HG03108 (cell line): ENCODE results near the gene SSX1.
"Not testable (repeated sequence)": the region's sequence is repeated elsewhere in the genome, so short reads cannot be mapped to it uniquely, and the experiment has no call there.

Experiments used
- ATAC-seq: cut with Tn5 transposase; IDR thresholded peaks from one replicate; pipeline ENCODE4 v1.9.1; 2021; ENCODE audit warnings: moderate library complexity; ENCODE audit not compliant: unreplicated experiment

Gene SSX1

GRCh38 chrX:48255062-48255796 is at the start of gene SSX1:
TSS of gene SSX1 (plus strand) at chrX:48255392. CDS start at chrX:48257242, 1,850 bp downstream.
- ATAC-seq: not testable (repeated sequence)

- not testable (repeated sequence) for ATAC-seq
These were observed 40.9 kb upstream of the SSX1 start for GRCh38 chrX:48214341-48214740.

- ATAC-seq: not testable (repeated sequence)
These were observed 31.0 kb upstream of the SSX1 start for GRCh38 chrX:48224196-48224595.

- ATAC-seq: not testable (repeated sequence)
These were observed 2.2 kb upstream of the SSX1 start for GRCh38 chrX:48252945-48253344.

DNA sequence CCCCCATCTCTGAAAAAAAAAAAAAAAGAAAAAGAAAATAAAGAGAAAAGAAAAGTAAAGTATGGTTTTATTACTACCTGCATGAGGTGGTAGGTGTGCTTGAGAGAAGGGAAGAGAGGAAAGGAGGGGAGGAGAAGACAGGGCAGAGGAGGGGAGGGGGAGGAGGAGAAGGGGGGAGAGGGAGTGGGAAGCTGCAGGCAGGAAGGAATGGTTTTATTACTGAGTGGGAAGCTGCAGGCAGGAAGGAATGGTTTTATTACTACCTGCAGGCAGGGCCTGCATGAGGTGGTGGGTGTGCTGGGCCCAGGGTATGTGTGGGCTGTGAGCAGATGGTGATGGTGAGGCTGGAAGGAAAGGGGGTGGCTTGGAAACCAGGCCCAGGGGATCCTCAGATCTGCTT is 19.2 kb downstream of the SSX1 start:
- not testable (repeated sequence) for ATAC-seq

- no peak for ATAC-seq
These were observed 23.8 kb downstream of the SSX1 start for GRCh38 chrX:48278958-48279357.

DNA sequence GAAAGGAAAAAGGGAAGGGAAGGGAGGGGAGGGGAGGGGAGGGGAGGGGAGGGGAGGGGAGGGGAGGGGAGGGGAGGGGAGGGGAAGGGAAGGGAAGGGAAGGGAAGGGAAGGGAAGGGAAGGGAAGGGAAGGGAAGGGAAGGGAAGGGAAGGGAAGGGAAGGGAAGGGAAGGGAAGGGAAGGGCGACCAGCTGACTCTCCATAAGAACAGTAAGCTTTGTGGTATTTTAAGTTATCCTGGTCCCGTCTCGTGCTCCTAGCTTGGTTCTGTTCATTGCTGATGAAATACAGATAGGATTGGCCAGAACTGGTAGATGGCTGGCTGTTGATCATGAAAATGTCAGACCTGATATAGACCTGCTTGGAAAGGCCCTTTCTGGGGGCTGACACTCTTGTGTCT is 25.5 kb downstream of the SSX1 start:
- not testable (repeated sequence) for ATAC-seq

GRCh38 chrX:48306175-48306574 is 51.0 kb downstream of the SSX1 start:
- ATAC-seq: no peak

GRCh38 chrX:48313996-48314395 is 58.8 kb downstream of the SSX1 start:
- not testable (repeated sequence) for ATAC-seq
